Activated CD4-positive, CD25-positive, alpha-beta regulatory T cell treated with anti-CD3 and anti-CD28 coated beads, Interleukin-2, amount 50 U/mL, for 16 hours (primary cell): ENCODE data around the gene UBL5.
"Not testable (repeated sequence)": the region's sequence is repeated elsewhere in the genome, so short reads cannot be mapped to it uniquely, and the experiment has no call there.

Experiments
- DNase-seq: peaks from one replicate; pipeline ENCODE4 v3.0.0-alpha.2; 2020; ENCODE audit warnings: low read depth, low spot score

UBL5 gene

DNA sequence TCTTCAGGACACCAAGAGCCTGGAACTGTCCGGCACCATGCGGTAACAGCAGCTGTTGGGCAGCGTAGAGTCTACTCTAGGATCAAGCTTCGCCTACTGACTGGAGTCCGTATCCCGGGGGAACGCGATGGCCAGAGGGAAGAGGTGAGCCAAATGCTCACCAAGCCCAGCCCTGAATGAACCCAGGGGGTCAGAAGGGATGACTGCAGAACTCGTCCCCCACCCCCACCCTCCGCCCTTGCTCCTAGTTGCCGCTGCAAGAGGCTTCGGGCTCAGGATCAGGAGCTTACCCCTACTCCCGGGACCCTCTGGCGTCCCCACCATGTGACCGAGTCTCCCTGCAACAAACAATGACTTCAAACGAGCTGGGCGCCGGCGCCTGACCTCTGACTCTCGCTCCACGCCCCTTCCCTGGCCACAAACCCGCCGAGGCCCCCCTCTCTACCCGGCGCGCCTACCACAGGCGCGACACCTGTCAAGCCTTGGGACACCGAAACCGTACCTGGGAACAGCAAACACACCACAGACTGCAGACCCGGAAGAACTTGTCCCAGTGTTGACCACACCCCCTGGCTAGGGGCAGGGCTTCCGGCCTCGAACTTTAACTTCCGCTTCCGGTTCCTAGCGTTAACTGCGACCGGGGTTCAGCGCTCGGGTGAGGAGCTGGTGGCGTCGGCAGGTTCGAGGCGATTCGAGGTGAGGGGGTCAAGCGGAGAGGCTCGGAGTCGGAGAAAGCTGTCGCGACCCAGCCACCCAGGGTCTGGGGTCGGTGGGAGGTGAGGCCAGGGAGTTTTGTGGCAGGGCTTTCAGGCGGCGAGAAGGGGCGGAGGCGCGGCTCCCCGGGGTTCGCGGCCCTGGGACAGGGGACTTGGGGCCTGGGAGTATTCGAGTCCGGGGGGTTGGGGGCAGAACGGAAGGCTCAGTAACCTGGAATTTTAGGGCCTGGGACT, at the start of gene UBL5:
Gene UBL5, plus strand, starts transcription at position 630 of the 950 bp plus-strand sequence. CDS start 420 bp downstream, outside the sequence.
- DNase-seq = peak; percentile 85

- no peak for DNase-seq
These were observed 45.4 kb upstream of the UBL5 start for GRCh38 chr19:9782338-9782737.

DNA sequence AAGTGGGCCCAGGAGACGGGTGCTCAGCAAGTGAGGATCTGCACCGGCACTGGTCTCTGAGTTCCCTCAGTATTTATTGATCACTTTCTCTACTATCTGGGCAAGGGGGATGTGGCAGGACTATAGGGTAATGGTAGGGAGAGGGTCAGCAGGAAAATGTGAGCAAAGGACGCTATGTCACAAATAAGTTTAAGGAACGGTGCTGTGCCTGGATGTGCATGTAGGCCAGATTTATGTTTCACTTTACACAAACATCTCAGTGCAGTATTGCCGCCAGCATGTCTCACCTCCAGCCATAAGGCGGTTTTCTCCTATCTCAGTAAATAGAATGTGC, 43.6 kb upstream of the UBL5 start:
- not testable (repeated sequence) for DNase-seq

DNA sequence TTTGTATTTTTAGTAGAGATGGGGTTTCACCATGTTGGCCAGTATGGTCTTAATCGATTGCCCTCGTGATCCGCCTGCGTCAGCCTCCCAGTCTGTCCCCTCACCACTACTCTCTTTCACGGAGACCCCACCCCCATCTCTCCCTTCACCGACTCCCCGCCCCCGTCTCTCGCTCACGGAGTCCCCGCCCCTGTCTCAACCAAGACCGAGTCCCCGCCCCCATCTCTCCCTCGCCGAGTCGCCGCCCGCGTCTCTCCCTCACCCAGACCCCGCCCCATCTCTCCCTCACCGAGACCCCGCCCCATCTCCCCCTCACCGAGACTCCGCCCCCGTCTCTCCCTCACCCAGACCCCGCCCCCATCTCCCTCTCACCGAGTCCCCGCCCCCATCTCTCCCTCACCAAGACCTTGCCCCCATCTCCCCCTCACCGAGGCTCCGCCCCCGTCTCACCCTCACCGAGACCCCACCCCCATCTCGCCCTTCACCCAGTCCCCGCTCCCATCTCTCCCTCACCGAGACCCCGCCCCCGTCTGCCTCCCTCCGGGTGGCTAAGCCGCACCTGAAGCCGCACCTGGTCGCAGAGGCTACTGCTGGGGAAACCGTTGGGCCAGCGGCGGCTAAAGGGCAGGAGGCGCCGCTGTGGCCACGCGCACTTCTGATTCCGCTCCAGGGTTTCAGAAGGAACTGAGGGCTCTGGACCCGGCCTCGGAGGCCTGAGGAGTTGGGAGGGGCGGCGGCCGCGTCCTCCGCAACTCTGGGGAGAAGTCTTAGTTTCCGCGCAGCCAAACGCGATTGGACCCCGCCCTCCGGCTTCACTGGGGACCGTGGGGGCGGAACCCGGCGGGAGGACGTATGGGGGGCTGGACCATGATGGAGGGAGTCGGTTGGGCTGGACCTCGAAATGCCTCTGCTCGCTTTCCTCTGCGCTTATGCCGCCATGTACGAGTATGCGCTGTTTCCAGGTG, 42.1 kb upstream of the UBL5 start:
- peak; percentile 93 for DNase-seq

DNA sequence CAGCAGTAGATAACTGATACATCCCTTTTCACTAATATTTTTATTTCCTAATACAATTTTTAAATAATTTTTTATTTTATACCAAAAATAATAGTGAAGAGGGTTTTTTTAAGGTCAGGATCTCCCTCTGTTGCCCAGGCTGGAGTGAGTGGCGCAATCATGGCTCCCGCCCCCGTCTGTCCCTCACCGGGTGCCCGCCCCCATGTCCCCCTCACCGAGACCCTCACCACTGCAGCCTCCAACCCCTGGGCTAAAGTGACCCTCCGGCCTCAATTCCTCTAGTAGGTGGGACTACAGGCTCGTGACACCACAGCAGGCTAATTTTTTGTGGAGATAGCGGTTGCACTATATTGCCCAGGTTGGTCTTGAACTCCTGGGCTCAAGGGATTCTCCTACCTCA, 41.4 kb upstream of the UBL5 start:
- no peak for DNase-seq

GRCh38 chr19:9786819-9787218, 40.9 kb upstream of the UBL5 start:
- no peak for DNase-seq

- DNase-seq = not testable (repeated sequence)
These were observed 39.1 kb upstream of the UBL5 start for GRCh38 chr19:9788604-9789003.

DNA sequence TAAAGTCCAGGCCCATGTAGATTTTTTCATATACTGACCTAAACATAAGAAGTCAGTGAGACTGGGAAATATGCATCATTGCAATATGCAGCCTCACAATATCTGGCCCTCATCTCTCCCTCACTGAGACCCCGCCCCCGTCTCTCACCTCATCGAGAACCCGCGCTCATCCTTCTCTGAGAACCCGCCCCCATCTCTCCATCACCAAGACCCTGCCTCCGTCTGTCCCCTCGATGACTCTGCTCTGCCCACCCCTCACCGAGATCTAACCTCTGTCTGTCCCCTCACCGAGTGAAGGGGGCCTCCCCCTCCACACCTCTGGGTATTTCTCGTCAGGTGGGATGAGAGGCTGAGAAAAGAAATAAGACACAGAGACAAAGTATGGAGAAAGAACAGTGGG, 38.7 kb upstream of the UBL5 start:
- no peak for DNase-seq

GRCh38 chr19:9789579-9789978, 38.1 kb upstream of the UBL5 start:
- DNase-seq = not testable (repeated sequence)

GRCh38 chr19:9791073-9791367, 36.7 kb upstream of the UBL5 start:
- not testable (repeated sequence) for DNase-seq

- peak; percentile 87 for DNase-seq
These were observed 36.0 kb upstream of the UBL5 start for GRCh38 chr19:9791552-9792205.

GRCh38 chr19:9792206-9793070, 35.3 kb upstream of the UBL5 start:
- peak; percentile 84 for DNase-seq

DNA sequence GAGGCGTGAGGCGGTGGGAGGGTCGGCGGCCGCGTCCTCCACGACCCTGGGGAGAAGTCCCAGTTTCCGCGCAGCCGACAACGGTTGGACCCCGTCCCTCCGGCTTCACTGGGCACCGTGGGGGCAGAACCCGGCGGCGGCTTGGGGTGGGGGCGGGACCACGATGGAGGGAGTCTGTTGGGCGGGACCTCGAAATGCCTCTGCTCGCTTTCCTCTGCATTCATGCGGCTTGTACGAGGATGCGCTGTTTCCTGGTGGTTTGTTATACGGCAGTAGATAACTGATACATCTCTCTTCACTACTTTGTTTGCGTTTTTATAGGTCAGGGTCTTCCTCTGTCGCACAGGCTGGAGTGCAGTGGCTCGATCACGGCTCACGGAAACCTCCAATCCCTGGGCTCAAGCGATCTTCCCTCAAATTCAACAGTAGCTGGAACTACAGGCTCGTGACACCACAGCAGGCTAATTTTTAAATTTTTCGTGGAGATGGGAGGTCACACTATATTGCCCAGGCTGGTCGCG, 34.6 kb upstream of the UBL5 start:
- peak; percentile 31 for DNase-seq

DNA sequence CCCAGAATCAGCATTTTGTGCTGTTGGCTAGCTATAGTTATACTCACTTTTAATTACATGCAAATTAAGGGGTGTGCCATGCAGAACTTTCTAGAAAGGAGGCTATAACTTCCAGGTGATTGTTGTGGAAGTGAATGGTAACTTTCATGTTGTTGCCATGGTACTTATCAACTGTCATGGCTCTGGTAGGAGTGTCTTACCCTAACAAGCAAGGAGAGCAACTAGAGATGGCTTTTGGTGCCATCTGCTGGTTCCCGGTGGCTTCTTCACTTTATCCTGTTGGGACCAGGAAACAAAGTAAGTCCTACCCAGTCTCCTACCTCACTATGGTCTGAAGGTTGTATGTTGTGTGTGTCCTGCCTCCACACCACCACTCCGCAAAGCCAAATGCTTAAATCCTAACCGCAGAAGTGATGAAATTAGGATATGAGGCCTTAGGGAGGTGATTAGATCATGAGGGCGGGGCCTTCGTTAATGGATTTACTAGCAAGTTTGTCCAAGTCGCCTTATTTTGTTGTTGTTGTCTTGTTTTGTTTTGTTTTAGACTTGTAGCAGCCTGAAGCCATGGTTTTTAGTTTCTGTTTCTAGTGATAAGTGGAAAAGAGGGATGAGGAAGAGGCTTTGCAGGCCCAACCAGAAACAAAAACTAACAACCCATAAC, 31.5 kb upstream of the UBL5 start:
- peak; percentile 81 for DNase-seq

DNA sequence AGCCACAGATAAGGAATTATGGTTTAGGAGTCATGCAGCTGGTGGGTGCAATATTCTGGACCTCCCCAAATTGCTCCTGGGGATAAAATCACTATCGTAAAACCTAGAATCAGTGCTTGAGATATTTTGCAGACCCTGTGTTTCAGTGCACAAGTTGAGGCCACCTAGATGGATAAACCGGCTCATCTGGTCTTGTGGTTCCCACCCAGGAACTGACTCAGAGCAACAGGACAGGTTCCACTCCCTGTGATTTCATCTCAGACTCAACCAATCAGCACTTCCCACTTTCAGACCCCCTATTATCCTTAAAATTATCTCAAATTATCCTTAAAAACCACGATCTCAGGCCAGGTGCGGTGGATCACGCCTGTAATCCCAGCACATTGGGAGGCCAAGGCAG, 29.8 kb upstream of the UBL5 start:
- no peak for DNase-seq

GRCh38 chr19:9799162-9799561, 28.6 kb upstream of the UBL5 start:
- DNase-seq = no peak

DNA sequence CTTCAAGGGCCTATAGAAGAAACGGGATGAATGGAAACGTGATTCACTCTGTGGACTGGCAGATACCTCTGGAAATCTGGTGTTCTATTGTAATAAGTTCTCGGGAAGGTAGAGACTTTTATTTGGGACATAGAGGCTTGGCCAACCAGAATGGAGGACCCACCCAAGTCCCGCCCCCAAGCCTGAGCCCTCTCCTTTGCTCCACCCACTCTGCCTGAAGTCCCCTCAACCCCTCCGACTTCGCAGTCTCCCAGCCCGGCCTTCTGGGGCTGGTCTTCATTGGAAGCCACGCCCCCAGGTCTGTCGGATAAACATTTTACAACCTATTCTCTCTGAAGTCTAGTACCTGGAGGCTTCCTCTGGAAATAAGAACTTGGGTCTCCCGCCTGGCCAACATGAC, 25.7 kb upstream of the UBL5 start:
- no peak for DNase-seq

- DNase-seq = no peak
These were observed 20.9 kb upstream of the UBL5 start for GRCh38 chr19:9806803-9807202.

- DNase-seq = peak; percentile 10
These were observed 18.6 kb upstream of the UBL5 start for GRCh38 chr19:9808855-9809824.
